SK-N-SH (cell line): ENCODE measurements around the gene CALN1.

ENCODE experiments used
- CHD2 ChIP-seq: fragments of 150-350 bp; IDR thresholded peaks from 2 replicates; pipeline ENCODE4 v1.6.1; 2018; ENCODE audit warnings: low read length; ENCODE audit not compliant: partially characterized antibody
- CTCF ChIP-seq: fragments of 200-600 bp; sonication (generic); IDR thresholded peaks from 2 replicates; pipeline ENCODE4 v1.6.1; 2017; ENCODE audit warnings: antibody characterized with exemption, mild to moderate bottlenecking, moderate library complexity
- FOXJ3 ChIP-seq: sonication (generic); formaldehyde crosslinking; IDR thresholded peaks from 2 replicates; pipeline ENCODE4 v1.5.1; 2020; ENCODE audit warnings: mild to moderate bottlenecking, missing genetic modification reagents
- GABPA ChIP-seq: IDR thresholded peaks from 2 replicates; pipeline ENCODE4 v1.4.0; 2012; ENCODE audit warnings: low read depth, mild to moderate bottlenecking
- GATA2 ChIP-seq: sonication (generic); formaldehyde crosslinking; IDR thresholded peaks from 2 replicates; pipeline ENCODE4 v1.5.0; 2020; ENCODE audit warnings: mild to moderate bottlenecking, missing genetic modification reagents
- MAX ChIP-seq: IDR thresholded peaks from 2 replicates; pipeline ENCODE4 v1.4.0; 2012; ENCODE audit warnings: low read depth
- POLR2AphosphoS5 ChIP-seq: IDR thresholded peaks from 2 replicates; pipeline ENCODE4 v1.6.1; 2012; ENCODE audit warnings: low read depth, low read length
- RCOR1 ChIP-seq: fragments of 150-350 bp; IDR thresholded peaks from 2 replicates; pipeline ENCODE4 v1.6.1; 2017; ENCODE audit warnings: antibody characterized with exemption, low read length
- REST ChIP-seq: IDR thresholded peaks from 2 replicates; pipeline ENCODE4 v1.6.1; 2012; ENCODE audit warnings: mild to moderate bottlenecking, low read depth, low read length, moderate library complexity
- RFX5 ChIP-seq: IDR thresholded peaks from 2 replicates; pipeline ENCODE4 v1.6.1; 2012; ENCODE audit warnings: mild to moderate bottlenecking, improper control_type of control experiment, low read length
- SMC3 ChIP-seq: IDR thresholded peaks from 2 replicates; pipeline ENCODE4 v1.6.1; 2012; ENCODE audit warnings: low read depth, low read length, improper control_type of control experiment
- TAF1 ChIP-seq: IDR thresholded peaks from 2 replicates; pipeline ENCODE4 v1.6.1; 2012; ENCODE audit warnings: low read depth, mild to moderate bottlenecking, low read length, moderate library complexity, borderline replicate concordance
- YY1 ChIP-seq: IDR thresholded peaks from 2 replicates; pipeline ENCODE4 v1.4.0; 2012; ENCODE audit warnings: low read depth, mild to moderate bottlenecking
- ZBTB33 ChIP-seq: IDR thresholded peaks from 2 replicates; pipeline ENCODE4 v1.4.0; 2012; ENCODE audit warnings: low read depth, borderline replicate concordance

GRCh38 chr7:71867626-71868025 lies 544.5 kb downstream of the CALN1 start:
- no peak for TF ChIP-seq MAX
- TF ChIP-seq CHD2, result no peak
- no peak for TF ChIP-seq CTCF
- no peak for TF ChIP-seq ZBTB33
- TF ChIP-seq POLR2AphosphoS5, result no peak
- TF ChIP-seq RFX5, result no peak
- no peak for TF ChIP-seq FOXJ3 (CRISPR knock-in tag)
- no peak for TF ChIP-seq YY1
- TF ChIP-seq GABPA, result no peak
- no peak for TF ChIP-seq SMC3
- TF ChIP-seq RCOR1, result no peak
- no peak for TF ChIP-seq GATA2 (CRISPR knock-in tag)
- no peak for TF ChIP-seq REST
- TF ChIP-seq TAF1, result no peak
